ENCODE results near the gene TRMT61A. TPM values are rescaled to one million over a fixed set of nuclear protein-coding genes. Genes with fewer than 3 reads are reported as not detected.
A peak's percentile ranks its signal among the peaks of the same experiment; 100 is the strongest.

The TRMT61A gene
- total and polyA plus RNA-seq, 2 experiments from 2014 or later, result 13.3 to 15.0 TPM

DNA sequence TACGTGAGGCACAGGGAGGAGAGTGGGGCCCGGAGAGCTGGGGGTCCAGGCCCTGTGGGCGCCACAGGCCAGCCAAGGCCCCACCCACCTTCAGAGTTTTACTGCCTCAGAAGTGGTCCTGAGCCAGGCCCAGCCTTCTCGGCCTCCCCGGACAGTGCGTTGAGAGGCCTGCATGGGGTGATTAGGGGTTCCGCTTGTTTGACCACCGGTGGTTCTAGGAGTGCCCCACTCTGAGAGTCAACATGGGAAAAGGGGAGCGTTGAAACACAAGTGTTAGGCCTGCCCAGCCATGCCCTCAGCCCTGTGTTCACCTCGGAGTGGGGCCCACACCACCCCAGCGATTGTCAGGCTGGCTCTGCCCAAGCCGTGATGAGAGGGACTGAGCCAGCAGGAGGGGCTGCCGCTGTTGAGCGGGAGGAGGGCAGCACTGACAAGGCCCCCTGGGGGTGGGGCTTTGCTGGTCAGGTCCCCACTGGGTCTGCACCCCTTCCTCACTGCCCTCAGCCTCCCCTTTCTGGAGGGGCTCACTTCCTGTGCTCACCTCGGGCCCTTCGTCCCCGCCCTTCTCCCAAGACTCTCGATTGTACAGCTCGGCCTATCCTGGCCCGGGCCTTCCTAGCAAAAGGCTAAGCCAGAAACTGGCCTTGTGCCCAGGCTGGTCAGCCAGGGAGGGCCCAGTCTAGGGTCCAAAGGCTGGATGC, 11.1 kb upstream of the TRMT61A start:
- DNase-seq, result peak; percentile 41
- no peaks in the 10 kb centered on the region for H3K79me2 ChIP-seq (ENCODE audit: insufficient read depth)

DNA sequence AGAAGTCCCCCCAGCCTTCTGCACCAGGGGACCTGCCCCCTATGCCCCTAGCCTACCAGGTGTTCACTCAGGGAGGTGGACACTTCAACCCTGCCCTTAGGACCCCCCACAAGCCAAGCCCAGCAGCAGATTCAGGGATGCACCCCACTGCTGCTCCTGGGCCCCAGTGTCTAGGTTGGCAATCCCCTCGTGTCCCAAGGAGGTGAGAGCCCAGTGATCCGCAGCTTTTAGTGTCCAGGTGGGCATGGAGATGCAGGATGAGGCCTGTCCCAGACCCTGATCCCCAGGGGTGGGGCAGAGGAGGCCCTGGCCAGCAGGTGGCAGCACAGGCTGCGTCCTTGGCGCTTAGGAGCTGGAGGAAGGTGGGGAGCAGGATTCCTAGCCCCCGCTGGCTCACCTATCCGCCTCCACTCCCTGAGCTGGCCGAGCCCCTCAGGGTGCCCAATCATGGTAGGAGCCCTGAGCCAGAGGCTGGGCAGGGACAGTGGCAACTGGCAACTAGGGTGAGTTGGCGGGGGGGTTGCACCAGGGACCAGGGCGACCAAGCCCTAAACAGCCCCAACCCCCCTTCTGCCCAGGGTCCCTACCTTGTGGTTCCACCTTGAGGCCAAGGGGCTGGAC, 10.5 kb upstream of the TRMT61A start:
- in situ Hi-C loops (cut with MboI), result no loop called here
- WGBS, 2 experiments (ENCODE audit: low coverage in 1 of 2, low lambda C conversion rate in 2 of 2, missing lambda C conversion rate in 2 of 2), result 51 to 58% methylated on average over 9 of the region's 9 CpGs
- H3K9me3 ChIP-seq (ENCODE audit: low read depth), result no peaks in the 10 kb centered on the region

More for the DNA sequence above, 11.1 kb upstream of the TRMT61A start:
- no peak overlapping the region for H3K27ac ChIP-seq
- no peak overlapping the region for H2AFZ ChIP-seq
- peak overlapping the region; percentile 22; the same call in 1 of the 2 replicates for H3K9ac ChIP-seq
- H3F3A ChIP-seq (ENCODE audit: insufficient read depth), result peaks cover 19% of the 10 kb centered on the region
- no peaks in the 10 kb centered on the region for H3K36me3 ChIP-seq (ENCODE audit: low read depth)
- H3K4me1 ChIP-seq (ENCODE audit: insufficient read depth), result peaks cover 20% of the 10 kb centered on the region
- no peak overlapping the region for H3K4me2 ChIP-seq (ENCODE audit: unreplicated experiment)
- no peak overlapping the region for H3K4me3 ChIP-seq
- H4K20me1 ChIP-seq (ENCODE audit: insufficient read depth), result no peaks in the 10 kb centered on the region
- no peaks in the 10 kb centered on the region for H3K9me2 ChIP-seq (ENCODE audit: insufficient read depth)
- WGBS, 2 experiments (ENCODE audit: low coverage in 1 of 2, low lambda C conversion rate in 2 of 2, missing lambda C conversion rate in 2 of 2), result 50 to 51% methylated on average over 17 to 20 of the region's 20 CpGs
- in situ Hi-C loops (cut with MboI), result no loop called here
- no peaks in the 10 kb centered on the region for H3K27me3 ChIP-seq (replicated peaks; ENCODE audit: insufficient read depth)
- TF ChIP-seq EZH2phosphoT487 (IDR thresholded peaks at IDR 0.05; ENCODE audit: insufficient read depth, low read depth), result no peak
- TF ChIP-seq EZH2 (IDR thresholded peaks at IDR 0.05; ENCODE audit: insufficient read depth, poor library complexity, severe bottlenecking), result no peak
- H3K9me3 ChIP-seq (ENCODE audit: low read depth), result no peaks in the 10 kb centered on the region

DNA sequence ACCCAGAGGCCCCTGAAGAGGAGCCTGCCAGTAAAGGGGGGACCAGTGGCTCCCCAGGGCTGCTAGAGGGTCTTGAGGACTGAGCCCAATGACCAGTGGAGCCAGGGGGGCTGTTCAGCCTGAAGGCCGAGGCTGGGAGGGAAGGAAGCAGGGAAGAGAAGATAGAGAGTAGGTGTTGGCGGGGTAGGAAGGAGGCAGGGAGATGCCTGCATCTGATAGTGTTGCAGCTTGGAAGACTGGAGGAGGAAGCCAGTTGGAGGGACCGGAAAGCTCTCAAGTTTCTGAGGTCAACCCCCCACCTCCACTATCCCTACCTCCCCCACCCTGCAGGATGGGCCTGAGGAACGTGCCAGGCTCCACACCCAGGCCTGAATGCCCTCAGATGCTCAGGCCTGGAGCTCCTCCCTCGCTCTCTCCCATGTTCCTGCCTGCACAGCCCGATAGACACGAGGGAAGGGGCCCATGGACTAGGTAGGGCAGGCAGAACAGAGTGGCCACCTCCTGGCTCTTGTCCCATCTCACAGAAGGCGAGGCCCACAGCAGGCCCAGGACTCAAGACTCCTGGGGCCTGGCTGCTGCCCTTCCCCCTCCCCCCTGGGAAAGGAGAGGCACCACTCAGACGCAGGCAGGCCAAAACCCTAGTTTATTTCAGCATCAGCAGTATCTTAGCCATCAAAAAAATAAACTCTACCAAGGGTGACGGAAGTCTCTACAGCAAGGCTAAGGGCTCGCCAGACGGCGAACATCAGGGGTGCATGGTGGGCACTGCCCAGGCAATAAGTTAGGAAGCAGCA, 9.8 kb upstream of the TRMT61A start:
- no peaks in the 10 kb centered on the region for H3K9me3 ChIP-seq (ENCODE audit: low read depth)
- no peaks in the 10 kb centered on the region for H3K36me3 ChIP-seq (ENCODE audit: low read depth)
- H3K9ac ChIP-seq, result no peak overlapping the region
- H3K4me2 ChIP-seq (ENCODE audit: unreplicated experiment), result no peak overlapping the region
- H3K27ac ChIP-seq, result peak overlapping the region; percentile 23; the same call in 1 of the 2 replicates
- DNase-seq, result peak; percentile 43
- no peaks in the 10 kb centered on the region for H4K20me1 ChIP-seq (ENCODE audit: insufficient read depth)
- TF ChIP-seq EZH2 (IDR thresholded peaks at IDR 0.05; ENCODE audit: insufficient read depth, poor library complexity, severe bottlenecking), result no peak
- no peak for TF ChIP-seq EZH2phosphoT487 (IDR thresholded peaks at IDR 0.05; ENCODE audit: insufficient read depth, low read depth)
- H3K79me2 ChIP-seq (ENCODE audit: insufficient read depth), result no peaks in the 10 kb centered on the region
- no peak overlapping the region for H3K4me3 ChIP-seq
- H3K27me3 ChIP-seq (replicated peaks; ENCODE audit: insufficient read depth), result no peaks in the 10 kb centered on the region
- H3K4me1 ChIP-seq (ENCODE audit: insufficient read depth), result peaks cover 11% of the 10 kb centered on the region
- H3F3A ChIP-seq (ENCODE audit: insufficient read depth), result peaks cover 8% of the 10 kb centered on the region; the same call in 1 of the 2 replicates
- in situ Hi-C loops (cut with MboI), result no loop called here
- 52 to 53% methylated on average over 13 of the region's 13 CpGs for WGBS, 2 experiments (ENCODE audit: low coverage in 1 of 2, low lambda C conversion rate in 2 of 2, missing lambda C conversion rate in 2 of 2)
- no peaks in the 10 kb centered on the region for H3K9me2 ChIP-seq (ENCODE audit: insufficient read depth)
- H2AFZ ChIP-seq, result no peak overlapping the region

More for the DNA sequence above, 10.5 kb upstream of the TRMT61A start:
- H3K9ac ChIP-seq, result peak overlapping the region; percentile 22; the same call in 1 of the 2 replicates
- H3K9me2 ChIP-seq (ENCODE audit: insufficient read depth), result no peaks in the 10 kb centered on the region
- DNase-seq, result peak; percentile 63
- H3K4me1 ChIP-seq (ENCODE audit: insufficient read depth), result peaks cover 16% of the 10 kb centered on the region
- H3K27ac ChIP-seq, result no peak overlapping the region
- H3K36me3 ChIP-seq (ENCODE audit: low read depth), result no peaks in the 10 kb centered on the region
- H4K20me1 ChIP-seq (ENCODE audit: insufficient read depth), result no peaks in the 10 kb centered on the region
- no peak overlapping the region for H3K4me2 ChIP-seq (ENCODE audit: unreplicated experiment)
- TF ChIP-seq EZH2phosphoT487 (IDR thresholded peaks at IDR 0.05; ENCODE audit: insufficient read depth, low read depth) (no peak), EZH2 (IDR thresholded peaks at IDR 0.05; ENCODE audit: insufficient read depth, poor library complexity, severe bottlenecking) (no peak)
- H3F3A ChIP-seq (ENCODE audit: insufficient read depth), result peaks cover 14% of the 10 kb centered on the region
- H3K27me3 ChIP-seq (replicated peaks; ENCODE audit: insufficient read depth), result no peaks in the 10 kb centered on the region
- H3K79me2 ChIP-seq (ENCODE audit: insufficient read depth), result no peaks in the 10 kb centered on the region
- H3K4me3 ChIP-seq, result no peak overlapping the region
- no peak overlapping the region for H2AFZ ChIP-seq

DNA sequence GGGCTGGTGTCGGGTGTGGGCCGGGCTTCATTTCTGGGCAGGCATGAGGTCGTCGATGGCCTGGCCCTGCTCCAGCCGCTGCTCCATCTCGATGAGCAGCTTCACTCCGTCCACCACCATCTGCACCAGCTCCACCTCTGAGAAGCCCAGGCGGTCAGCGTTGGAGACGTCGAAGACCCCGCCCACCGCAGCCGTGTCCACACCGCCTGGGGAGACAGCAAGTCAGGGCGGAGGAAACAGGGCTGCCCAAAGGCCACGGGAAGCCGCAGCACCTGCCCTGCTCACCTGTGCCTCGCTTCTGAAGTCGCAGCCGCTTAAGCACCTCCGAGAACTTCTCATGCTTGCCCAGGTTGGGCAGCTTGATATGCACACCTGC, 9.2 kb upstream of the TRMT61A start:
- Histone ChIP-seq H3K4me2 (ENCODE audit: unreplicated experiment) (no peak overlapping the region), H3K4me3 (no peak overlapping the region), H3K9me3 (ENCODE audit: low read depth) (no peaks in the 10 kb centered on the region), H3K36me3 (ENCODE audit: low read depth) (no peaks in the 10 kb centered on the region), H2AFZ (no peak overlapping the region), H3K27ac (peak overlapping the region; percentile 23; the same call in 1 of the 2 replicates), H3K79me2 (ENCODE audit: insufficient read depth) (no peaks in the 10 kb centered on the region), H3K9ac (no peak overlapping the region), H4K20me1 (ENCODE audit: insufficient read depth) (no peaks in the 10 kb centered on the region), H3K4me1 (ENCODE audit: insufficient read depth) (peaks cover 11% of the 10 kb centered on the region), H3F3A (ENCODE audit: insufficient read depth) (peaks cover 8% of the 10 kb centered on the region; the same call in 1 of the 2 replicates), H3K9me2 (ENCODE audit: insufficient read depth) (no peaks in the 10 kb centered on the region), H3K27me3 (replicated peaks; ENCODE audit: insufficient read depth) (no peaks in the 10 kb centered on the region)
- WGBS, 2 experiments (ENCODE audit: low coverage in 1 of 2, low lambda C conversion rate in 2 of 2, missing lambda C conversion rate in 2 of 2), result 46 to 51% methylated on average over 16 to 22 of the region's 22 CpGs
- TF ChIP-seq EZH2 (IDR thresholded peaks at IDR 0.05; ENCODE audit: insufficient read depth, poor library complexity, severe bottlenecking) (no peak), EZH2phosphoT487 (IDR thresholded peaks at IDR 0.05; ENCODE audit: insufficient read depth, low read depth) (no peak)
- in situ Hi-C loops (cut with MboI), result no loop called here
- peak; percentile 53 for DNase-seq
